Esophagus squamous epithelium (tissue), 5 donors: Measurements from ENCODE around the gene ERC1. TPM values are rescaled to one million over a fixed set of nuclear protein-coding genes. Genes with fewer than 3 reads are reported as not detected.

ENCODE experiments used
- DNase-seq: peaks from one replicate; lab custom pipeline; 2025; lab: John Stamatoyannopoulos, UW
- H3K27ac ChIP-seq, 4 donors: fragments of 200-600 bp; sonication (generic); one replicate each; pipeline ENCODE4 v1.5.1; 2016 to 2019; ENCODE audit warnings: mild to moderate bottlenecking in 1 of 4
- H3K27me3 ChIP-seq, 4 donors: fragments of 200-600 bp; sonication (generic); 1 replicate in 3 of 4; 2 replicates in 1 of 4; pipeline versions ENCODE4 v1.5.1 to v1.6.0; 2017 to 2021; ENCODE audit warnings: antibody characterized with exemption in 1 of 4
- H3K36me3 ChIP-seq, 3 donors: fragments of 200-600 bp; sonication (generic); one replicate each; pipeline ENCODE4 v1.5.1; 2016 to 2019
- H3K4me1 ChIP-seq, 3 donors: fragments of 200-600 bp; sonication (generic); one replicate each; pipeline ENCODE4 v1.5.1; 2017 to 2019
- H3K4me3 ChIP-seq, 4 donors: fragments of 200-600 bp; sonication (generic); 1 replicate in 3 of 4; 2 replicates in 1 of 4; pipeline ENCODE4 v1.5.1; 2016 to 2019; ENCODE audit warnings: mild to moderate bottlenecking in 2 of 4, moderate library complexity in 1 of 4
- H3K9me3 ChIP-seq, 3 donors: fragments of 200-600 bp; sonication (generic); one replicate each; pipeline ENCODE4 v1.5.1; 2016 to 2019
- POLR2A ChIP-seq, 4 donors: fragments of 450-650 bp; IDR thresholded peaks; one replicate each; pipeline ENCODE4 v1.6.1; 2017; ENCODE audit warnings: antibody characterized with exemption in 4 of 4, mild to moderate bottlenecking in 4 of 4, moderate library complexity in 3 of 4
- WGBS, 2 donors: methylation state at CpG; one replicate each; pipeline ENCODE4 v1.1.5; 2018; 5-methylcytosine and 5-hydroxymethylcytosine counted together
- intact Hi-C: fragments of 100-400 bp; cut with DNase I; formaldehyde crosslinking; loops from one replicate; pipeline ENCODE4 v1.15.0; 2022
- total RNA-seq, 4 donors: library from RNA; depleted of rRNA; stranded (reverse); fragments of >200 nt; gene quantifications; one replicate each; pipeline ENCODE4 v1.1.0, GENCODE V29; 2016
- TF ChIP-seq, protein P1 (sequence below), 6 experiments: fragments of 450-650 bp in 4 of 6; fragments of 200-600 bp in 2 of 6; sonication (generic) in 2 of 6; IDR thresholded peaks; one replicate each; pipeline ENCODE4 v1.5.1; 2016 to 2019; ENCODE audit warnings: antibody characterized with exemption in 6 of 6, mild to moderate bottlenecking in 4 of 6, moderate library complexity in 4 of 6
- donor health status: DM: yes; HTN: yes; CAD: no.

Gene ERC1
- total RNA-seq, 4 donors from 2014 or later = 19.0 to 50.7 (median 37.5) TPM

DNA sequence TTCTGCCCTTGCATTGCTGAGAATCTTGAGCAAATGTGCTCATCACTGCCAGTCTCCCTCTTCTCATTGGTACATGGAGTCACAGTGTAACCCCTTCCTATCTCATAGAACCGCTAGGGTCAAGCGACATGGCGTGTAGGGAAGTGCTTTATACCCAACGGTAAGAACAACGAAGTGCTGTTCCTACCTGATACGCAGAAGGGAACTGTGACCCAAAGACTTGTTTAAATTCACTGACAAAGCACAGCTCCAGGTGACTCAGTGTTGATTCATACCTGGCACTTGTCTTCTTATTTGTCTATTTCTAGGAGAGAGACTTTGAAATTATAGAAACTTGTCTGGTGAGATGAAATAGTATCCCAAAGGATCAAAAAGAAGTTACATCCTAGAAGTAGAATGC, 549.7 kb downstream of the ERC1 start:
- no peaks in the 10 kb centered on the region for H3K9me3 ChIP-seq
- TF ChIP-seq POLR2A (IDR thresholded peaks at IDR 0.05) = no peak
- TF ChIP-seq, protein P1, sequence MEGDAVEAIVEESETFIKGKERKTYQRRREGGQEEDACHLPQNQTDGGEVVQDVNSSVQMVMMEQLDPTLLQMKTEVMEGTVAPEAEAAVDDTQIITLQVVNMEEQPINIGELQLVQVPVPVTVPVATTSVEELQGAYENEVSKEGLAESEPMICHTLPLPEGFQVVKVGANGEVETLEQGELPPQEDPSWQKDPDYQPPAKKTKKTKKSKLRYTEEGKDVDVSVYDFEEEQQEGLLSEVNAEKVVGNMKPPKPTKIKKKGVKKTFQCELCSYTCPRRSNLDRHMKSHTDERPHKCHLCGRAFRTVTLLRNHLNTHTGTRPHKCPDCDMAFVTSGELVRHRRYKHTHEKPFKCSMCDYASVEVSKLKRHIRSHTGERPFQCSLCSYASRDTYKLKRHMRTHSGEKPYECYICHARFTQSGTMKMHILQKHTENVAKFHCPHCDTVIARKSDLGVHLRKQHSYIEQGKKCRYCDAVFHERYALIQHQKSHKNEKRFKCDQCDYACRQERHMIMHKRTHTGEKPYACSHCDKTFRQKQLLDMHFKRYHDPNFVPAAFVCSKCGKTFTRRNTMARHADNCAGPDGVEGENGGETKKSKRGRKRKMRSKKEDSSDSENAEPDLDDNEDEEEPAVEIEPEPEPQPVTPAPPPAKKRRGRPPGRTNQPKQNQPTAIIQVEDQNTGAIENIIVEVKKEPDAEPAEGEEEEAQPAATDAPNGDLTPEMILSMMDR (IDR thresholded peaks at IDR 0.05) = no peak
- DNase-seq = no peak
- H3K4me3 ChIP-seq = no peak overlapping the region
- peaks cover 0 to 36% (median 0%) of the 10 kb centered on the region in 3 donors for H3K4me1 ChIP-seq
- intact Hi-C loops = no loop called here
- peak overlapping the region in 2 of 4 donors; percentile 25 to 45 for H3K27ac ChIP-seq
- peaks cover 0 to 9% (median 0%) of the 10 kb centered on the region in 4 donors for H3K27me3 ChIP-seq
- H3K36me3 ChIP-seq = no peaks in the 10 kb centered on the region
- 22 to 80% methylated on average over 6 of the region's 6 CpGs for WGBS, 2 donors

DNA sequence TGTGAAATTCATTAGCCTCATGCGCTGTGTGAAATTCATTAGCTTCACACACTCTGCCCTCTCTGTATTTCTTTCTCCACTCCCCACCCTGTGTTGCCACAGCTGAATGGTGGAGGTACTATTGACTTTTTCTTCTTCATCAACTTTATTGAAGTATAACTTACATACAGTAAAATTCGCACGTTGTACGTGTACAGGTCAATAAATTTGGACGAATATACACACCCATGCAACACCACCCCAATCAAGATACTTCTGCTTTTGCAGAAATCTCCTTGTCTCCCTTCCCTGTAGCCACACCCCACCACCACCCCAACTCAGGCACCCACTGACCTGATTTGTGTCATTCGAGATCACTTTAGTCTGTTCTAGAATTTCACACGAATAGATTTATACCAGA, 551.6 kb downstream of the ERC1 start:
- H3K27me3 ChIP-seq = no peaks in the 10 kb centered on the region
- intact Hi-C loops = no loop called here
- H3K9me3 ChIP-seq = no peaks in the 10 kb centered on the region
- H3K4me1 ChIP-seq = peaks cover 0 to 47% (median 0%) of the 10 kb centered on the region in 3 donors
- DNase-seq = no peak
- no peaks in the 10 kb centered on the region for H3K36me3 ChIP-seq
- no peak overlapping the region for H3K4me3 ChIP-seq
- no peak overlapping the region for H3K27ac ChIP-seq
- TF ChIP-seq POLR2A (IDR thresholded peaks at IDR 0.05) = no peak
- TF ChIP-seq, protein P1 (IDR thresholded peaks at IDR 0.05) = no peak
- 93 to 96% methylated on average over 7 of the region's 7 CpGs for WGBS, 2 donors

DNA sequence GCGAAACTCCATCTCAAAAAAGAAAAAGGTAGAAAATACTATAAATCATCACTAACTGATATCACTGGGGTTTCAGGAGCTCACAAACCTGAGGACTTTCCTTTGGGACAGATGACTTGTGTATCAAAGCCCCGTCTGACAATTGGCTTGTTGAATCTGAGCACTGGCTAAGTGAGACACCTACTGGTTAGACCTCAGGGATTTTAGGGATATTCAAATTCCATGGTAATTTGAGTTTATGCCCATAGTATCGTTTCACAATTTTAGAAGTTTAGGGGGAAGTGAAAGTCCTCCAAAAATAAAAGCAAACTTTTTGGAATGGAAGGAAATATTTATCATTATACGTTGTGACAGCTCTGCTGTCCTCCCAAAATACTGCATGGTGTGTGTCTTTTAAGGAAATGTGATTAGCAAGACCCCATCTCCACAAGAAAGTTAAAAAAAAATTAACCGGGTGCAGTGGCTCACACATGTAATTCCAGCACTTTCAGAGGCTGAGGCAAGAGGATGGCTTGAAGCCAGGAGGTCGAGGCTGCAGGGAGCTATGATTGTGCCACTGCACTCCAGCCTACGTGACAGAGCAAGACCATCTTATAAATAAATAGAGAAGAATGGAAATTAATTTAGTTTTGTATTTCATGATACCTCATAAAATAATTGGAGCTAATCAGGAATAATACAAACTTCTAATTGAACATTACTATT, 554.1 kb downstream of the ERC1 start:
- TF ChIP-seq, protein P1 (IDR thresholded peaks at IDR 0.05) = peak in 2 of 6 experiments; percentile 4 to 35
- TF ChIP-seq POLR2A (IDR thresholded peaks at IDR 0.05) = no peak
- intact Hi-C loops = no loop called here
- H3K4me3 ChIP-seq = no peak overlapping the region

More for the DNA sequence above, 554.1 kb downstream of the ERC1 start:
- 33 to 44% methylated on average over 7 of the region's 7 CpGs for WGBS, 2 donors
- H3K4me1 ChIP-seq = peaks cover 0 to 39% (median 0%) of the 10 kb centered on the region in 3 donors
- no peak overlapping the region for H3K27ac ChIP-seq
- DNase-seq = no peak
- H3K27me3 ChIP-seq = no peaks in the 10 kb centered on the region
- no peaks in the 10 kb centered on the region for H3K36me3 ChIP-seq
- no peaks in the 10 kb centered on the region for H3K9me3 ChIP-seq

Other genes with a start within 250 kb of the ERC1 start
- 100 to 1,000 TPM; 120 to 269 (median 204) TPM for gene WNK1, start 238.6 kb upstream of the ERC1 start, total RNA-seq
- 1 to 10 TPM; 6.2 to 8.0 (median 7.5) TPM for gene RAD52, start 41.5 kb upstream of the ERC1 start, total RNA-seq